Measurements from ENCODE around the gene RAB11FIP4.

Gene RAB11FIP4

DNA sequence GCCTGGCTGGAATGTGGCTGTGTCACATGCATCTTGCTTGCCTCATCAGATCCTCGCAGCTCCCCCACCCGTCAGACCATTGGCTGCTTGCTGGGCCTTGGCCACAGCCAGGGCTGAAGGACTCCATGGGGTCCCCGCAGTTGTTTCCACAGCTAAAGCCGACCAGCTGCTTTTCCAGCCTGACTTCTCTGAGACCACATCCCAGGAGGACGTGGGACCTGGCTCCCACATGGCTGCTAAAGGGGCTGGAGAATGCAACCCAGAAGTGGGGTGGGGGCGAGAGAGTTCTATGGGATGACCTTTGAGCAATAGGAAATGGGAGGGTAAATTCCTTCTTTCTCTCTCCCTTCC is 193.8 kb downstream of the RAB11FIP4 start:
- H3K27ac Mint-ChIP-seq = no peak overlapping the region
- H3K4me1 Mint-ChIP-seq (ENCODE audit: low read depth) = peaks cover 8% of the 10 kb centered on the region
- H3K4me3 Mint-ChIP-seq = no peak overlapping the region
- no peak for DNase-seq
- H3K27me3 Mint-ChIP-seq = no peaks in the 10 kb centered on the region
- H3K9me3 Mint-ChIP-seq = no peaks in the 10 kb centered on the region
- no peaks in the 10 kb centered on the region for H3K36me3 Mint-ChIP-seq (ENCODE audit: low read depth)

DNA sequence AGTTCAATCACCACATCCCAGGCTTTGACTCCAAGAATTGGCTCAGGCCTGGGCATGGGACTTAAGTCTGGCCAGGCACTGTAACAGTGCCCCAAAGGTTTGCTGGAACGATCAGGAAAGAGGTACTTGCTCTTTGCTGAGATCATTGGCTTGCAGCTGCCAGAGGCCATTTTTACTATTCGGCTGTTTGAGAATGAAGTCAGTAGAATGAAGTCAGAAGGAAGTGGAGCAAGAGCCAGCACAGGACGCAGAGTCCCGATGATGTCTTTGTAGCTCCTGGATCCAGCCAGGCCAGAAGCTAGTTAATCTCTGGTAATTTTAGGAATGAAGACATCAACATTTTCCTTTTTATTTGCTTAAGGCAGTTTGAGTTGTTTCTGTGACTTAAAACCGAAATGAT is 195.5 kb downstream of the RAB11FIP4 start:
- H3K27me3 Mint-ChIP-seq = no peaks in the 10 kb centered on the region
- no peak overlapping the region for H3K27ac Mint-ChIP-seq
- no peak overlapping the region for H3K4me3 Mint-ChIP-seq
- no peak for DNase-seq
- H3K36me3 Mint-ChIP-seq (ENCODE audit: low read depth) = no peaks in the 10 kb centered on the region
- peaks cover 5% of the 10 kb centered on the region for H3K4me1 Mint-ChIP-seq (ENCODE audit: low read depth)
- no peaks in the 10 kb centered on the region for H3K9me3 Mint-ChIP-seq

DNA sequence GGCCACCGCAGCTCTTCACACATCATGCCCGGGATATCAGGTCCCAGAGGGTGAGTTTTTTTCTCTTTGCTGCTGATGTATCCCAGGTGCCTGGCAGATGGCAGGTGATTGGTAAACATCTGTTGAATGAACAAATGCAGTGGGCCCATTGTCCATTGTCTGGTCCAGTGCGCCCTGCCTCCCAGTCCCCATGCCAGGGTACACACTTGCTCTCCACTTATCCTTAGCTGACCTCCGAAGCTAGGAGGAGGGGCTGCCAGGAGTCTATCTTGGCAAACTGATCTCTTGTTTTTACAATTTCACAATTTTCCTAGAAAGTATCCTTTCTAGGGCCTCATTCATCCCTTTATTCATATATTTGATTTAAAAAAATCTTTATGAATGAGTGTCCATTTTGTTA is 196.0 kb downstream of the RAB11FIP4 start:
- Mint-ChIP-seq H3K4me1 (ENCODE audit: low read depth) (peaks cover 5% of the 10 kb centered on the region), H3K27ac (no peak overlapping the region), H3K36me3 (ENCODE audit: low read depth) (no peaks in the 10 kb centered on the region), H3K9me3 (no peaks in the 10 kb centered on the region), H3K4me3 (no peak overlapping the region), H3K27me3 (no peaks in the 10 kb centered on the region)
- DNase-seq = no peak
